BLaER1 treated with 17β-estradiol and CSF1 and Interleukin-3, amounts not matched to agents 10 nM and 100 nM (cell line): ENCODE results near the gene UBR2.
"Not testable (repeated sequence)": the region's sequence is repeated elsewhere in the genome, so short reads cannot be mapped to it uniquely, and the experiment has no call there.

ENCODE experiments used
- H3K27ac ChIP-seq, 11 experiments: shearing (Covaris generic); formaldehyde crosslinking; 2 replicates each; pipeline ENCODE4 v1.8.1; 2022
- H3K27me3 ChIP-seq, 11 experiments: shearing (Covaris generic); formaldehyde crosslinking; 2 replicates each; pipeline ENCODE4 v1.8.1; 2022
- H3K36me3 ChIP-seq, 11 experiments: shearing (Covaris generic); formaldehyde crosslinking; 2 replicates each; pipeline ENCODE4 v1.8.1; 2022
- H3K4me1 ChIP-seq, 10 experiments: shearing (Covaris generic); formaldehyde crosslinking; 2 replicates each; pipeline ENCODE4 v1.8.1; 2022
- H3K4me2 ChIP-seq, 11 experiments: shearing (Covaris generic); formaldehyde crosslinking; 2 replicates each; pipeline ENCODE4 v1.8.1; 2022
- H3K4me3 ChIP-seq, 10 experiments: shearing (Covaris generic); formaldehyde crosslinking; 2 replicates each; pipeline ENCODE4 v1.8.1; 2022
- H3K9ac ChIP-seq, 11 experiments: shearing (Covaris generic); formaldehyde crosslinking; 2 replicates each; pipeline ENCODE4 v1.8.1; 2022
- H3K9me3 ChIP-seq, 11 experiments: shearing (Covaris generic); formaldehyde crosslinking; replicated peaks in 1 of 11; 2 replicates each; pipeline ENCODE4 v1.8.1; 2022
- H4K20me1 ChIP-seq, 11 experiments: shearing (Covaris generic); formaldehyde crosslinking; 2 replicates each; pipeline ENCODE4 v1.8.1; 2022
- Cebpa-rat ChIP-seq, 11 experiments: shearing (Covaris generic); IDR thresholded peaks; 2 replicates each; pipeline ENCODE4 v1.8.1; 2022

Gene UBR2

GRCh38 chr6:42727627-42728026 lies 163.8 kb downstream of the UBR2 start:
- TF ChIP-seq Cebpa-rat (IDR thresholded peaks at IDR 0.05): no peak
- H3K4me1 ChIP-seq: peaks cover 6 to 15% (median 13%) of the 10 kb centered on the region in 10 experiments; a peak in 18 of 20 replicates

GRCh38 chr6:42729731-42730130 lies 165.9 kb downstream of the UBR2 start:
- Histone ChIP-seq H3K4me3 (no peak overlapping the region), H4K20me1 (no peaks in the 10 kb centered on the region), H3K4me2 (no peak overlapping the region), H3K36me3 (no peaks in the 10 kb centered on the region), H3K27me3 (no peaks in the 10 kb centered on the region), H3K27ac (peak overlapping the region in 3 of 11 experiments; percentile 0 to 14 (median 8); a peak in 1 of 22 replicates), H3K4me1 (peaks cover 13 to 25% (median 20%) of the 10 kb centered on the region in 10 experiments; a peak in 19 of 20 replicates), H3K9me3 (peaks cover 0 to 10% (median 0%) of the 10 kb centered on the region in 11 experiments; a peak in 5 of 22 replicates), H3K9ac (no peak overlapping the region)
- no peak for TF ChIP-seq Cebpa-rat (IDR thresholded peaks at IDR 0.05)

More at GRCh38 chr6:42727627-42728026, 163.8 kb downstream of the UBR2 start:
- H3K27ac ChIP-seq: peak overlapping the region in 4 of 11 experiments; percentile 65 to 79 (median 74); a peak in 4 of 22 replicates
- no peak overlapping the region for H3K9ac ChIP-seq
- H4K20me1 ChIP-seq: no peaks in the 10 kb centered on the region
- peaks cover 0 to 9% (median 0%) of the 10 kb centered on the region in 11 experiments; a peak in 5 of 22 replicates for H3K9me3 ChIP-seq
- H3K36me3 ChIP-seq: no peaks in the 10 kb centered on the region
- no peak overlapping the region for H3K4me2 ChIP-seq
- H3K4me3 ChIP-seq: no peak overlapping the region
- H3K27me3 ChIP-seq: no peaks in the 10 kb centered on the region

DNA sequence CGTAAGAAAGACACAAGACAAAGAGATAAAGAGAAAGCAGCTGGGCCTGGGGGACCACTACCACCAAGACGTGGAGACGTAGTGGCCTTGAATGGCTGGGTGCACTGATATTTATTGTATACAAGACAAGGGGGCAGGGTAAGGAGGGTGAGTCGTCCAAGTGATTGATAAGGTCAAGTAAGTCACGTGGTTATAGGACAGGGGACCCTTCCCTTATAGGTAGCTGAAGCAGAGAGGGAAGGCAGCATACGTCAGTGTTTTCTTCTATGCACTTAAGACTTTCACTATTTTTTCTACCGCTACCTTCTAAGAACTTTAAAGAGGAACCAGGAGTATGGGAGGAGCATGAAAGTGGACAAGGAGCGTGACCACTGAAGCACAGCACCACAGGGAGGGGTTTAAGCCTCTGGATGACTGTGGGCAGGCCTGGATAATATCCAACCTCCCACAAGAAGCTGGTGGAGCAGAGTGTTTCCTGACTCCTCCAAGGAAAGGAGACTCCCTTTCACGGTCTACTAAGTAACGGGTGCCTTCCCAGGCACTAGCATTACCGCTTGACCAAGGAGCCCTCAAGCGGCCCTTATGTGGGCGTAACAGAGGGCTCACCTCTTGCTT lies 170.1 kb downstream of the UBR2 start:
- Histone ChIP-seq H3K4me2 (peak overlapping the region in 7 of 11 experiments; percentile 25 to 53 (median 38); a peak in 11 of 22 replicates), H3K4me1 (peaks cover 8 to 27% (median 20%) of the 10 kb centered on the region in 10 experiments), H3K9me3 (peaks cover 0 to 10% (median 0%) of the 10 kb centered on the region in 11 experiments; a peak in 5 of 22 replicates)
- not testable (repeated sequence) for H3K4me3 ChIP-seq, H4K20me1 ChIP-seq, H3K27me3 ChIP-seq, H3K36me3 ChIP-seq, H3K9ac ChIP-seq, H3K27ac ChIP-seq

- TF ChIP-seq Cebpa-rat (IDR thresholded peaks at IDR 0.05): no peak
- Histone ChIP-seq H3K36me3 (no peaks in the 10 kb centered on the region), H3K9me3 (peaks cover 0 to 10% (median 0%) of the 10 kb centered on the region in 11 experiments; a peak in 5 of 22 replicates), H3K27me3 (no peaks in the 10 kb centered on the region), H3K27ac (peak overlapping the region in 2 of 11 experiments; percentile 5 to 28; a peak in 1 of 22 replicates), H4K20me1 (no peaks in the 10 kb centered on the region), H3K4me2 (peak overlapping the region in 10 of 11 experiments; percentile 3 to 69 (median 53); a peak in 18 of 22 replicates), H3K9ac (peak overlapping the region in 2 of 11 experiments; percentile 10 to 39; a peak in 2 of 22 replicates), H3K4me1 (peaks cover 14 to 37% (median 30%) of the 10 kb centered on the region in 10 experiments), H3K4me3 (no peak overlapping the region)
Observed at GRCh38 chr6:42735976-42736375, 172.1 kb downstream of the UBR2 start.

DNA sequence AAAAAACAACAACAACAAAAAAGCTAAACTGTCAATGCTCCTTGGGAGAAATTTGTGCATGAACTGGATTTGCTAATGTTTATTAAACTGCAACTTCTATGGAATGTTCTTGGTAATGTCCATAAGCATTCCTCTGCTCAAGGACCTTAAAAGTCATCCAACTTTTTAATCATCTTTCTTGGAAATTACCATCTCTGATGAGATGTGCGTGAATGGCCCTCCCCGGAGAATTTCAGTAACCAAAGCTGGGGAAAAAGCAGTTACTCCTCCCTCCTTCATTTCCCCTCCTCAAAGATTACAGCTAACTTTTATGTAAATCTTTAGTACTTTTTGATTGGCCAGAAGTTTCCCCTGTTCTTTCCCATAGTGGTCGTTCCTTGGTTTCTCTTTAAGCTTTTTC lies 176.9 kb downstream of the UBR2 start:
- Histone ChIP-seq H3K4me2 (peak overlapping the region in 10 of 11 experiments; percentile 25 to 98 (median 96); a peak in 20 of 22 replicates), H3K9ac (peak overlapping the region in 3 of 11 experiments; percentile 93 to 98 (median 95); a peak in 5 of 22 replicates), H3K36me3 (peaks cover 0 to 7% (median 0%) of the 10 kb centered on the region in 11 experiments; a peak in 2 of 22 replicates), H3K9me3 (no peaks in the 10 kb centered on the region), H4K20me1 (peaks cover 10 to 24% (median 21%) of the 10 kb centered on the region in 11 experiments; a peak in 19 of 22 replicates), H3K27ac (peak overlapping the region in 8 of 11 experiments; percentile 94 to 99 (median 97); a peak in 14 of 22 replicates), H3K4me3 (no peak overlapping the region), H3K27me3 (no peaks in the 10 kb centered on the region), H3K4me1 (peaks cover 37 to 62% (median 55%) of the 10 kb centered on the region in 10 experiments)
- no peak for TF ChIP-seq Cebpa-rat (IDR thresholded peaks at IDR 0.05)

- Histone ChIP-seq H3K4me1 (peaks cover 37 to 54% (median 47%) of the 10 kb centered on the region in 10 experiments), H3K4me3 (peak overlapping the region in 2 of 10 experiments; percentile 7 to 84; a peak in 2 of 20 replicates), H3K4me2 (peak overlapping the region in 10 of 11 experiments; percentile 88 to 98 (median 96); a peak in 19 of 22 replicates), H4K20me1 (peaks cover 10 to 24% (median 21%) of the 10 kb centered on the region in 11 experiments; a peak in 19 of 22 replicates), H3K9ac (peak overlapping the region in 8 of 11 experiments; percentile 46 to 99 (median 97); a peak in 15 of 22 replicates), H3K27ac (peak overlapping the region in 9 of 11 experiments; percentile 9 to 99 (median 97); a peak in 18 of 22 replicates), H3K9me3 (no peaks in the 10 kb centered on the region), H3K36me3 (peaks cover 0 to 7% (median 0%) of the 10 kb centered on the region in 11 experiments; a peak in 2 of 22 replicates), H3K27me3 (no peaks in the 10 kb centered on the region)
- peak in 3 of 11 experiments; percentile 46 to 51 (median 46); a peak in 5 of 22 replicates for TF ChIP-seq Cebpa-rat (IDR thresholded peaks at IDR 0.05)
Observed at GRCh38 chr6:42742116-42742894, 178.5 kb downstream of the UBR2 start.
